ENCODE data around the gene BOK. TPM values are rescaled to one million over a fixed set of nuclear protein-coding genes. Genes with fewer than 3 reads are reported as not detected.

The BOK gene
- total and polyA plus RNA-seq, 2 donors (not counting 3 experiments of a cell fraction or from before 2014, with no cell fraction given) = 76.0 to 95.5 TPM

DNA sequence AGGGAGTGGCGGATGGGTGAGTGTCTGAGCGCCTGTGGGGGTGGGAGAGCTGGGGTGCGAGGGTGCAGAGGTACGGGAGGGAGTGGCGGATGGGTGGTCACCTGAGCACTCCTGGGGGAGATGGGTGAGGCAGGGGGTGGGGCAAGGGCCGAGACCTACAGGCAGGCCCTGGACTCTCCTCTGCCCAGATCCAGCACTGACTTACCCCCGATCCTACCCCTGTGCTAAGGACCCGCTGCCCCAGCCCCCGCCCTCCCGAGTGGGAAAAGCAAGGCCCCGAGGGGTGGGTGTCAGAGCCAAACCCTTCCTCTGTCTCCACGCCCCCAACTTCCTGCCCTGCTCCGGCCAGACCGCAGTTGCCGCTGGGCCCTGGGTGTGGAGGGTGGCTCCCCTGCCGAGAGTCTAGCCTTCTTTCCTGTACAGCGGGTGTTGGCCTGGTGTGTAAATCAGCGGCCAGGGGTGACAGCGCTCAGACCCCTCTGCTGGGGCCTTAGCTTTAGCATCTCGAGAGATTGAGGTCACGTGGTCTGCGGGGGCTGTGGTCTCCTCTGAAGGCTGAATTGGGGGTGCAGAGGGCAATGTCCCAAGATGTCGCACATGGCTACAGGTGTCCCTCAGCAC, 12.5 kb downstream of the BOK start:
- Histone ChIP-seq H3K9me3 (replicated peaks; ENCODE audit: control insufficient read depth, insufficient read depth, low read length) (no peaks in the 10 kb centered on the region), H3K4me3 (replicated peaks in 1 of 3; ENCODE audit: insufficient read depth in 1 of 3, low read depth in 1 of 3, low read length in 3 of 3) (no peak overlapping the region), H3K36me3 (ENCODE audit: control insufficient read depth in 2 of 2, extremely low read depth in 1 of 2, insufficient read depth in 2 of 2, low read length in 2 of 2) (peaks cover 3 to 31% of the 10 kb centered on the region in 2 experiments), H3K27me3 (ENCODE audit: control insufficient read depth in 2 of 2, insufficient read depth in 2 of 2, low read length in 2 of 2) (no peaks in the 10 kb centered on the region), H3K4me1 (ENCODE audit: control insufficient read depth, extremely low read depth, insufficient read depth, low read length) (no peaks in the 10 kb centered on the region), H3K9me1 (replicated peaks; ENCODE audit: control insufficient read depth, extremely low read depth, insufficient read depth, low read length) (no peaks in the 10 kb centered on the region), H3K4me2 (ENCODE audit: insufficient read depth, low read length) (no peak overlapping the region), H3K9ac (replicated peaks; ENCODE audit: extremely low read depth, insufficient read depth, low read length) (no peak overlapping the region), H3K27ac (ENCODE audit: insufficient read depth, low read depth, low read length) (no peak overlapping the region), H3K79me2 (ENCODE audit: control insufficient read depth, insufficient read depth, low read length) (peaks cover 7% of the 10 kb centered on the region), H2AFZ (ENCODE audit: low read depth, low read length) (no peak overlapping the region), H4K20me1 (replicated peaks; ENCODE audit: control insufficient read depth, extremely low read depth, insufficient read depth, low read length) (no peaks in the 10 kb centered on the region)
- POLR2A ChIA-PET = no interaction called here
- TF ChIP-seq GATA2 (IDR thresholded peaks at IDR 0.05; ENCODE audit: insufficient read depth, insufficient read length, low read depth, low read length) = no peak
- no peak for TF ChIP-seq EZH2 (IDR thresholded peaks at IDR 0.05; ENCODE audit: borderline replicate concordance, low read depth, low read length, severe bottlenecking)
- TF ChIP-seq JUN (IDR thresholded peaks at IDR 0.05; ENCODE audit: borderline replicate concordance, insufficient read depth, insufficient read length, low read depth) = no peak
- TF ChIP-seq, protein P1, sequence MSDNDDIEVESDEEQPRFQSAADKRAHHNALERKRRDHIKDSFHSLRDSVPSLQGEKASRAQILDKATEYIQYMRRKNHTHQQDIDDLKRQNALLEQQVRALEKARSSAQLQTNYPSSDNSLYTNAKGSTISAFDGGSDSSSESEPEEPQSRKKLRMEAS (IDR thresholded peaks at IDR 0.05; ENCODE audit: insufficient read depth, insufficient read length) = no peak
- no peak for TF ChIP-seq MYC (IDR thresholded peaks at IDR 0.05; ENCODE audit: low read depth, low read length)
- TF ChIP-seq POLR2AphosphoS5 (IDR thresholded peaks at IDR 0.05; ENCODE audit: insufficient read depth, low read depth, low read length) = no peak
- TF ChIP-seq, protein P2, sequence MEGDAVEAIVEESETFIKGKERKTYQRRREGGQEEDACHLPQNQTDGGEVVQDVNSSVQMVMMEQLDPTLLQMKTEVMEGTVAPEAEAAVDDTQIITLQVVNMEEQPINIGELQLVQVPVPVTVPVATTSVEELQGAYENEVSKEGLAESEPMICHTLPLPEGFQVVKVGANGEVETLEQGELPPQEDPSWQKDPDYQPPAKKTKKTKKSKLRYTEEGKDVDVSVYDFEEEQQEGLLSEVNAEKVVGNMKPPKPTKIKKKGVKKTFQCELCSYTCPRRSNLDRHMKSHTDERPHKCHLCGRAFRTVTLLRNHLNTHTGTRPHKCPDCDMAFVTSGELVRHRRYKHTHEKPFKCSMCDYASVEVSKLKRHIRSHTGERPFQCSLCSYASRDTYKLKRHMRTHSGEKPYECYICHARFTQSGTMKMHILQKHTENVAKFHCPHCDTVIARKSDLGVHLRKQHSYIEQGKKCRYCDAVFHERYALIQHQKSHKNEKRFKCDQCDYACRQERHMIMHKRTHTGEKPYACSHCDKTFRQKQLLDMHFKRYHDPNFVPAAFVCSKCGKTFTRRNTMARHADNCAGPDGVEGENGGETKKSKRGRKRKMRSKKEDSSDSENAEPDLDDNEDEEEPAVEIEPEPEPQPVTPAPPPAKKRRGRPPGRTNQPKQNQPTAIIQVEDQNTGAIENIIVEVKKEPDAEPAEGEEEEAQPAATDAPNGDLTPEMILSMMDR (IDR thresholded peaks at IDR 0.05; ENCODE audit: extremely low read depth in 1 of 2, insufficient read depth in 1 of 2, low read depth in 1 of 2, low read length in 2 of 2) = no peak
- no peak for TF ChIP-seq POLR2A (IDR thresholded peaks at IDR 0.05; ENCODE audit: low read depth, low read length)
- TF ChIP-seq FOS (IDR thresholded peaks at IDR 0.05; ENCODE audit: borderline replicate concordance, insufficient read depth, low read length) = no peak
- CTCF ChIA-PET = interaction anchor here (1.3 kb wide), 1 partner anchor 10 kb away, joined by 3 read pairs; no protein-coding TSS in a partner anchor
- BruUV-seq (replicated peaks) = no TSS peak
- FAIRE-seq (peak; percentile 15), DNase-seq (ENCODE audit: low read depth, low spot score) (no peak)
- intact Hi-C loops (cut with micrococcal nuclease) (no loop called here), dilution Hi-C loops (cut with MboI; ENCODE audit: extremely low pct_ligation_motif_present, low sequenced_read_pairs) (no loop called here)
